BJ (cell line): ENCODE data around the gene WDR64. TPM values are rescaled to one million over a fixed set of nuclear protein-coding genes. Genes with fewer than 3 reads are reported as not detected.

Experiments
- CTCF ChIA-PET: fragments of 350-600 bp; formaldehyde crosslinking; extraction: SDS; loops from one replicate; lab custom pipeline; 2021; ENCODE audit warnings: antibody characterized with exemption, inconsistent platforms; lab: Yijun Ruan, JAX
- POLR2A ChIA-PET: fragments of 300-600 bp; sonication (Branson Sonifier 250); formaldehyde crosslinking; extraction: SDS; loops from one replicate; lab custom pipeline; 2021; ENCODE audit warnings: antibody characterized with exemption; lab: Charles Lee
- DNase-seq: peaks from one replicate; pipeline ENCODE4 v3.0.0-alpha.2; 2011; ENCODE audit warnings: low read depth
- H3K27me3 ChIP-seq: 2 replicates; pipeline ENCODE4 v1.6.0; 2011; ENCODE audit warnings: low read length; ENCODE audit not compliant: control insufficient read depth, insufficient read depth
- H3K36me3 ChIP-seq: 2 replicates; pipeline ENCODE4 v1.5.1; 2011; ENCODE audit warnings: low read length; ENCODE audit not compliant: control insufficient read depth, insufficient read depth
- H3K4me3 ChIP-seq: 2 replicates; pipeline ENCODE4 v1.5.1; 2011; ENCODE audit warnings: low read depth, mild to moderate bottlenecking, control low read depth, low read length
- polyA plus RNA-seq: library from polyadenylated mRNA; depleted of rRNA; stranded (reverse); fragments of >200 nt; gene quantifications from 2 replicates; pipeline ENCODE4 v1.2.3, GENCODE V29; 2011
- TF ChIP-seq, protein P1 (sequence below): IDR thresholded peaks from 2 replicates; pipeline ENCODE4 v1.5.1; 2011; ENCODE audit warnings: low read depth, mild to moderate bottlenecking, control low read depth, inconsistent platforms, low read length, moderate library complexity; ENCODE audit not compliant: insufficient read depth

The WDR64 gene
- polyA plus RNA-seq, 1 experiment: not detected

DNA sequence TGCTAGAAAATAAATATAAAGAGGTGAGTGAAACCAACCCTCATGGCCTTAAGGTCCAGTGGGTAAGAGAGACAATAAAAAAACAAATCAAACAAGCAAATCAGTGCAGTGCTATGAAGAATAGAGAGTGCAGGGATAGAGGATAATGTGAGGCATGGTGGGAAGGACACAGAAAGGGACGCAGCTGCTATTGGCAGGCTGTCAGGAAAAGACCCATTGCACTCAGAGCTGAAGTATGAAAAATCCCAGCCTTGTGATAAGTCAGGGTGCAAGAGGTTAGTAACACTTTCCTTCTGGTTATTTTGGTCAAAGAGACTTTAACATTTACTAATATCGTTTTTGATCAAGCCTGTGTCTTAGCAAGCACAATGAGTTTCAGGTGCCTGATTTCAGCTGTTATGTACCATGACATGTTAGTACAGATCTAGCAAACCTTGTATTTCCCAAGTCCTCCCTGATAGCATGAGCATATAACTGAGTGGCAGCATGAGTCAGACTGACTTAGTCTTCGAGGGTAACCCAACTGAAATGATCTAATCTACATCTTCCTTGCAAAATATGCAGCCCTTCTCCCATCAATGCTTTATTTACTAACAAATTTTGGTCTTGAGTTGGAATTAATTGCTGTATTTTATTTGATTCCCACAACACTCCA, 43.6 kb upstream of the WDR64 start:
- Histone ChIP-seq H3K27me3 (no peaks in the 10 kb centered on the region), H3K36me3 (no peaks in the 10 kb centered on the region), H3K4me3 (no peak overlapping the region)
- POLR2A ChIA-PET: no interaction called here
- TF ChIP-seq, protein P1, sequence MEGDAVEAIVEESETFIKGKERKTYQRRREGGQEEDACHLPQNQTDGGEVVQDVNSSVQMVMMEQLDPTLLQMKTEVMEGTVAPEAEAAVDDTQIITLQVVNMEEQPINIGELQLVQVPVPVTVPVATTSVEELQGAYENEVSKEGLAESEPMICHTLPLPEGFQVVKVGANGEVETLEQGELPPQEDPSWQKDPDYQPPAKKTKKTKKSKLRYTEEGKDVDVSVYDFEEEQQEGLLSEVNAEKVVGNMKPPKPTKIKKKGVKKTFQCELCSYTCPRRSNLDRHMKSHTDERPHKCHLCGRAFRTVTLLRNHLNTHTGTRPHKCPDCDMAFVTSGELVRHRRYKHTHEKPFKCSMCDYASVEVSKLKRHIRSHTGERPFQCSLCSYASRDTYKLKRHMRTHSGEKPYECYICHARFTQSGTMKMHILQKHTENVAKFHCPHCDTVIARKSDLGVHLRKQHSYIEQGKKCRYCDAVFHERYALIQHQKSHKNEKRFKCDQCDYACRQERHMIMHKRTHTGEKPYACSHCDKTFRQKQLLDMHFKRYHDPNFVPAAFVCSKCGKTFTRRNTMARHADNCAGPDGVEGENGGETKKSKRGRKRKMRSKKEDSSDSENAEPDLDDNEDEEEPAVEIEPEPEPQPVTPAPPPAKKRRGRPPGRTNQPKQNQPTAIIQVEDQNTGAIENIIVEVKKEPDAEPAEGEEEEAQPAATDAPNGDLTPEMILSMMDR: no peak
- DNase-seq: no peak
- CTCF ChIA-PET: interaction anchor here (0.7 to 1.7 kb wide), 4 partner anchors 17 to 217 kb away, joined by 3 to 6 read pairs (median 4); no protein-coding TSS in a partner anchor

DNA sequence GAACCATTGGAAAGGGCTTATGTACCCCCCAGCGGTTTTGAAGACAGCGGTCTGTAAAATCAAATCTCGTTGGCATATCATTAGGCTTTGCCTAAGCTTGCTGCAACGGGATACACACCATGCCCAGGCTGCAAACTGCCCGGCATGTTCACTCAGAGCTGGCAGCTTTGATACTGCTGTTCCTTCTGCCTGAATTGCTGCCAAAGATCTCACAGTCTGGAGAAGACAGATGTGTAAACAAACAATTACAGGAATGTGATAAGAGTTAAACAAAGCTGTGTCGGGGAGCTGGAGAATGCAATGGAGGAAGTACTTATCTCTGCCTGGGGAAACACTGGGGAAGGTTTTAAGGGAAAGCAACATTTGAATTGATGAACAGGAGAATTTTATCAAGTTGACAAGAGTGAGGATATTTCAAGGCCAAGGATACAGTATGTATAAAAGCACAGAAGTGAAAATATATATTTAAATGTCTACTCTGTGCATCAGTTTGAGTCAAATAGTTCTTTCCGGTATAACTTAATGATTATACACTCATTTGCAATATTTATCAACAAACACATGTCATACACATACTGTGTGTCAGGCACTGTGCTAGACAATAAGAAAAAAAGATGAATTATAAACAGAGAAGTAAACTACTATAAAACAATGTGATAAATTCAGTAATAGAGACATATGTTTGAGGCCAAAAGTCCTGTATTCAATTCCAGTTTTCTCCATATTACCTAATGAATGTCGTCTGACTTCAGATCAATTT, 41.8 kb upstream of the WDR64 start:
- CTCF ChIA-PET: interaction anchor here (0.7 to 4.0 kb wide), 27 partner anchors 8 to 411 kb away, joined by 3 to 37 read pairs (median 5); partner anchors contain the start of genes CHML, EXO1, MAP1LC3C and OPN3
- TF ChIP-seq, protein P1: no peak
- no peak overlapping the region for H3K4me3 ChIP-seq
- POLR2A ChIA-PET: interaction anchor here (0.5 to 1.1 kb wide), 3 partner anchors 18 to 282 kb away, joined by 3 to 5 read pairs (median 3); no protein-coding TSS in a partner anchor
- no peaks in the 10 kb centered on the region for H3K27me3 ChIP-seq
- H3K36me3 ChIP-seq: no peaks in the 10 kb centered on the region
- DNase-seq: no peak

DNA sequence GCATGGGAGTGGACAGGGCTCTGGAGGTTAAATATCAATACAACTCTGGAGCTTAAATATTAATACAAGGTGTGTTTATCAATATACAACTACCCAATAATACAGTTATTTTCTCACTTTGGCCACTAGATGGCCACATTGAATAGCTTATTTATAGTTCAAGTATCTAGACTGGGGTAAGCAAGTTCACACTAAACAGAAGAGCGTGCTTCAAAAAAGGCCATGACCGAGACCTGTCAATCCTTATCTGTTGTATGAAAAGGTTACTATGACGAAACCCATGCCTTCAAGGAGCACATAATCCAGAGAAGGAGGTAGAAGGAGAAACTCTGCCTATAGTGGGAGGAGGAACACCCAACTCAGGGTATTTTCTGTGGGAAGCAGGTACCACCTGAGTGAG, 41.0 kb upstream of the WDR64 start:
- ChIA-PET CTCF (interaction anchor here (0.6 to 4.0 kb wide), 27 partner anchors 8 to 410 kb away, joined by 3 to 37 read pairs (median 6); partner anchors contain the start of genes CHML, EXO1, MAP1LC3C and OPN3), POLR2A (interaction anchor here (0.5 to 1.1 kb wide), 2 partner anchors 19 to 206 kb away, joined by 3 read pairs; no protein-coding TSS in a partner anchor)
- no peak for DNase-seq
- Histone ChIP-seq H3K4me3 (no peak overlapping the region), H3K27me3 (no peaks in the 10 kb centered on the region), H3K36me3 (no peaks in the 10 kb centered on the region)
- TF ChIP-seq, protein P1: peak; percentile 54

DNA sequence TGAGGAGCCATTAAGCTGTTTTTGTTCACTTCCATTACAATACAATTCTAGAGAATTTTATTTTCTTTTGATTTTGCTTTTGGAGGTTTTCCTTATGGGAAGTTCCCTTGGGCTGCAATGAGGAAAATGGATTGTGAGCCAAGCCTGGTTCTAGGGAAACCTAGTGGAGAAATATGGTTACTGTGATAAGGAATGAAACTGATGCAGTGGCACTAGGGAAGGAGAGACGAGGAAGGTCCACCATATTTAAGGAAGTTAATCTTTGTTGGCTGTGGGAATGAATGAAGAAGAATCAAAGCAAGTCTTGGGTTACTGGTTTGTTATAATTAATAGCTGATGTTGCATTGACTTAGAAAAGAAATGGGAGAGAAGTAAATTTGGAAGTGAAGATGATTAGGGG, 40.3 kb upstream of the WDR64 start:
- no peaks in the 10 kb centered on the region for H3K36me3 ChIP-seq
- no peaks in the 10 kb centered on the region for H3K27me3 ChIP-seq
- CTCF ChIA-PET: interaction anchor here (0.5 to 4.0 kb wide), 23 partner anchors 9 to 409 kb away, joined by 3 to 37 read pairs (median 6); partner anchors contain the start of genes CHML, MAP1LC3C and OPN3
- H3K4me3 ChIP-seq: no peak overlapping the region
- TF ChIP-seq, protein P1: no peak
- POLR2A ChIA-PET: no interaction called here
- no peak for DNase-seq
